Activated CD8-positive, alpha-beta memory T cell treated with anti-CD3 and anti-CD28 coated beads for 48 hours (primary cell): ENCODE data around the gene PALD1.
"Not testable (repeated sequence)": the region's sequence is repeated elsewhere in the genome, so short reads cannot be mapped to it uniquely, and the experiment has no call there.

ENCODE experiments used
- DNase-seq, 3 experiments: peaks; one replicate each; pipeline ENCODE4 v3.0.0-alpha.2; 2020; ENCODE audit warnings: low read depth in 2 of 3, low spot score in 2 of 3

Gene PALD1

DNA sequence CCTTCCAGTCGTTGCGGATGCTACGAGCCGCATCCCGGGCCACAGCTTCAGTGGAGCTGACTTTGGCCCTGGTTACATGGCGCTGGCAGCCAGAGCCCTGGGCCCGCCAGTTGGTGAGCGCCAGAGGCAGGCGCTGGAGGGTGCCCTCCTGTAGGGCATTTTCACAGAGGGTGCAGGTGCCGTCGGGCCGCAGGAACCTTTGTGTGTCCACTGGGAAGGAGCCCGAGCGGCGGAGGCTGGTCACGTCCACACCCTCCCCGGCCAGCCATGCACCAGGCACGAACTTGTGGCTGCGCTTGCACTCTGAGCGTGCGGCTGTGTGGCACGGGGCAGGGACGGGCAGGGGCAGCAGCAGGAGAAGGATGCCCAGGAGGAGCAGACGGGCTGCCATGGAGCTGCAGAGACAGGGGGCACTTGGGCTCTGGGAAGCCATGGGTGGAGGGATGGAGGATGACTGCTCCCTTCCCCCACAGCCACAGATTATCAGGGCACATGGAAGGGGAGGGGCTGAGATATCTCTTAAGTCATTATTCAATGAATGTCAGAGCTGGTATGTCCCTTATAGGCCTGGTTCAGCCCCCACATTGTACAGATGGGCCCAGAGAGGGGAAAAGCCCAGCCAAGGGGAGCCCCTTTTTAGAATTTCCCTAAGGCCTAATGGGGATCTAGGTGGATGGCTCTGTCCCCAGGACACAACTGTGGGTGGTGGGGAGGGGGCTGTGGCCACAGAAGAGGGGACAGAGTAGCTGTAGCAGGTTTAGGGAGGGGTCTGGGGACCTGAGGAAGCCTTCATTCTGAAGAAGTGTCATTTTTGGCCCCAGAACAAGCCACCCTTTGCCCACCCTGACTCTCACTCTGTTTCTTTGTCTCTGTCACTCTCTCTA, 122.2 kb downstream of the PALD1 start:
- DNase-seq = no peak

DNA sequence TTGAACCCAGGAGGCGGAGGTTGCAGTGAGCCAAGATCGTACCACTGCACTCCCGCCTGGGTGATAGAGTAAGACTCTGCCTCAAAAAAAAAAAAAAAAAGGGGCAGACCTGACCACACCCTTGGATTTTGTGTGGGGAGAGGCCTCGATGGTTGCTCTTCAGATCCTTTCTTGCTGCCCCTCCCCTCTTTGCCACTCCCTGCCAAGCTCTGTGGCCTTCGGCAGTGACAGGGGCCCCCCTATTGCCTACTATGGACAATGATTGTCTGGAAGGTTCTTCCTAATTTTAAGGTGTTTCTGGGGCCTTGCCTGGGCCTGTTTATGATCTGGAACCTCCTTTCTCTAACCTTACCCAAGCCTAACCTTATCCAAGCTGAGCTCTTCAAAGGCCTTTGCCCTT, 123.2 kb downstream of the PALD1 start:
- DNase-seq = no peak

DNA sequence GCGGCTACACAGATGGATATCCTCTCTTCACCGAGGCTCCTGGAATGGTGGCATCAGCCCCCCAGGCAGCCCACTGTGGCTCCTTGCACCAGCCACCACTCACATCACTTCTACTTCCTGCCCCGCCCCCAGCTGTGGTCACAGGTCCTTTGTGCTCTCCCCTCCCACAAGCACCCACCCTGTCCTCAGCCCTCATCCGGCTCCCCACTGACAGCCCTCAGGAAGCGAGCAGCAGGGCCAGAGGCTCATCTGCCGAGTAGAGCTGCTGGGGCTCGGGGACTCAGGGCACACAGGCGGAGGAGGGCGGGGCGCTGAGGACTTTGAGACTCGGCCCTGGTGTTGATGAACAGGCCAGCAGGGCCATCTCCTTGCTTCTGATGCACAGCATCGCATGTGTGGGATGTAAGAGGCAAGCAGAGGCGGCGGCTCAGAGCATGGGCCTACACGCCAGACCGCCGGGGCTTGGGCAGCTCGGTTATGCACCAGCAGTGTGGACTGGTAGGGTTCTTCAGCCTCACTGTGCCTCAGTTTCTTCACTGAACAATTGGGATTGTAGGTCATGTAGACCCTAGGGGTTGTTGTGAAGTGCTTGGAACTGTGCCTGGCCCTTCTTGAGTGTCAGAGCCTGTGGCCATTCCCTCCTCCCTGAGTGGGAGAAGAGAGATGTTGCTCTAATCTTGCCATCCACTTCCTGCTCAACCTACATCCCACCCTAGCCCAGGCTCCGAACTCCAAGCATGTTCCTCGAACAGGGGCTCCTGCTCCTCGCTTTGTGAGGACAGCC, 124.3 kb downstream of the PALD1 start, which contains the start of gene PRF1:
Gene PRF1, minus strand, starts transcription at position 77 of the 784 bp plus-strand sequence. CDS start 1,839 bp downstream, outside the sequence.
- DNase-seq = peak; percentile 59 to 73 (median 66)

DNA sequence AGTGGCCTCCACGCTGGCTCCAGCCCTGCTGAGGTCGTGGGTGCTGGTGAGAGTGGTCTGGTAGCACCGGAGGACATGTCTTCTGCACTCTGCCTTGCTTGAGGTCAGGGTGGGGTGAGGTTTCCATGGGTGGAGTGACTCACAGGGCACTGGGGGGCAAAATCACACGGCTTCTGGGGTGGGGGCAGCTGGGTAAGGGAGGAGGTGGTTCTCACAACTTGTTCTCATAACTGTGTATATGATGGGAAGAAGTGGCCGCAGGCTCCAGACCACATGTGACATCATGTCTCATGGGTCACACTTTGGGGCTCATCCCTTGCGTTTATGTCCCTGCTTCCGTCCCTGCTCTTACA, 124.9 kb downstream of the PALD1 start:
- DNase-seq = peak in 1 of 3 experiments; percentile 61

DNA sequence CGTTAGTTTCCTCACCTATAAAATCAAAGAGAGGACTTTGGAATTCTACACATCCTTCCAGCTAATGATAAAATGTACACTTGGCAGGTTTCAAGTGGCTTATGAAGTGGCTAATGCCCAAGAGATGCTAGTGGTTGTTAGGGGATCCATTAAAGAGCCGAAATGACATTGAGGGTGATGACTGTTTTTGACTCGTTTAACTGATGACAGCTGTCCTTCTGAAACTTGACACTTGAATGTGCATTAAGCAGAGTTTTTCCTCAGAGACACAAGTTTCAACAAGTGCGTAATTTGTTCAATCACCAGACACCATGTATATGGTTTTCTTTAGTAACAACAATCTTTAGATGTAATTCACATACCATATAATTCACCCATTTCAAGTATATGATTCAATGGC, 125.5 kb downstream of the PALD1 start:
- no peak for DNase-seq

DNA sequence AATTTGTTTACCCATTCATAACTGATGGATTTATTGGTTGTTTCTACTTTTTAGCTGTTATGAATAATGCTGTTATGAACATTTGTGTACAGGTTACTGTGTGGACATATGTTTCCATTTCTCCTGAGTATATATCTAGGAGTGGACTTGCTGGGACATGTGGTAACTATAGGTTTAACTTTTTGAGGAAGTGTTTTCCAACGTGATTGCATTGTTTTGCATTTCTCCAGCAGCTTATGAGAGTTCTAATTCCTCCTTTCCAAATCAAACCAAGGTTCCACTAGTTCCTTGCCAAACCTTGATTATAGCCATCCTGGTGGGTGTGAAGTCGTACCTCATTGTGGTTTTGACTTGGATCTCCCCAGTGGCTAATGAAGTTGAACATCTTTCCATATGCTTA, 126.6 kb downstream of the PALD1 start:
- DNase-seq = no peak

DNA sequence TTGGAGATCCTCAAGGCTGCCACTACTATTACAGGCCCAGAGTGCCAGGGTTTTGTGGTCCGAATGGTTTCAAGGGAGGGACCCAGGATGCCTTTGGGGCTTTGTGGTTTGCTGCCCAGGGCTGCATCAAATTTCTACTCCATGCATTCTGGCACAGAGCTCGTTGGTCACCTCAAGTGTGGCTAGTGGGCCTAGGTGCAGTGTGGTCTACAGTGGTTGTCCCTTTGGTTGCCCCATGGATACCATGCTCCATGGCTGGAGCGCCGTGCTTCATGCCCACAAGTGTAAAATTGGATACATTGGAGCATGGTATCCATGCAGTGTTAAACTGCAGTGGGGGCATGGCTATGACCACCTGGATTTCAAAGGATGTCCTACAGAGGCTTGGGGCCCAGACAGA, 129.4 kb downstream of the PALD1 start:
- no peak for DNase-seq

DNA sequence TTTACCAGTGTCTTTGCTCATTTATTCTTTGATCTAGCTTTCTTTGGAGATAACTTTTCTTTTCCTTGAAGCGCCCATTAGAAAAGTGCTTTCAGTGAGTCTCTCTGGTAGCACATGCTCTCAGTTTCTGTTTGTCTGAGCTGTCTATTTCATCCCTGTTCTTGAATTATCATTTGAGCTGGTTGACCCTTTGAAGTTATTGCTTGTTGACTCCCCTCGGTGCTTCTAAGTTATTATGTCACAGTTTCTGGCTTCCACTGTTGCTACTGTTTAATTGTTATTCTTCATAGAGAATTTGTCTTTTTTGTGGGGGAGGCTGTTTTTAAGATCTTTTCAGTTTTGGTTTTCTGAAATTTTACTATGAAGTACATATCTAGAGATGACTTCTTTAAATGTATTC, 135.4 kb downstream of the PALD1 start:
- no peak for DNase-seq

DNA sequence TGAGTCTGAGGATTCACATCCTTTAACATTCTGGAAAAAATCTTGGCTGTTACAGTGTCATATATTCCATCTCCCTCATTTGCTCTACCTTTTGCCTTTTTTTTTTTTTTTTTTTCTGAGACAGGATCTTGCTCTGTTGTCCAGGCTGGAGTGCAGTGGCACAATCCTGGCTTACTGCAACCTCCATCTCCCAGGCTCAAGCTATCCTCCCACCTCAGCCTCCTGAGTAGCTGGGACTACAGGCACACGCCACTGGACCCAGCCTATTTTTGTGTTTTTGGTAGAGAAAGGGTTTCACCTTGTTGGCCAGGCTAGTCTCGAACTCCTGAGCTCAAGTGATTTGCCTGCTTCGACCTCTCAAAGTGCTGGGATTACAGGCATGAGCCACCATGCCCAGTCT, 135.8 kb downstream of the PALD1 start:
- not testable (repeated sequence) for DNase-seq

DNA sequence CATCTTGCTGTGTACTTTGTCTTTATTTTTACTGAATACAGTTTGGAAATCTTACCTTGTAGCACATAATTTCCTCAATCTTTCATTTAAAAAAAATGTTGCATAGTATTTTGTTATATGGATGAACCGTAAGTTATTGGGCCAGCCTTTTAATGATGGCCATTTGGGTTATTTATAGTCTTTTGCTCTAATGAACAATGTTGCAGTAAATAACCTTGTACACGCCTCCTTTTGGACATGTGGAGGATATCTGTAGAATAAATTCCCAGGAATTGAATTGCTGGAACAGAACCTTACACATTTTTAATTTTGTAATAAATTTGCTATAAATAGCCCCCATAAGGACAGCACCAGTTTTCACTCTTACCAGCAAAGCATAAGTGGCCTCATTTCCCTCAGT, 136.6 kb downstream of the PALD1 start:
- no peak for DNase-seq

DNA sequence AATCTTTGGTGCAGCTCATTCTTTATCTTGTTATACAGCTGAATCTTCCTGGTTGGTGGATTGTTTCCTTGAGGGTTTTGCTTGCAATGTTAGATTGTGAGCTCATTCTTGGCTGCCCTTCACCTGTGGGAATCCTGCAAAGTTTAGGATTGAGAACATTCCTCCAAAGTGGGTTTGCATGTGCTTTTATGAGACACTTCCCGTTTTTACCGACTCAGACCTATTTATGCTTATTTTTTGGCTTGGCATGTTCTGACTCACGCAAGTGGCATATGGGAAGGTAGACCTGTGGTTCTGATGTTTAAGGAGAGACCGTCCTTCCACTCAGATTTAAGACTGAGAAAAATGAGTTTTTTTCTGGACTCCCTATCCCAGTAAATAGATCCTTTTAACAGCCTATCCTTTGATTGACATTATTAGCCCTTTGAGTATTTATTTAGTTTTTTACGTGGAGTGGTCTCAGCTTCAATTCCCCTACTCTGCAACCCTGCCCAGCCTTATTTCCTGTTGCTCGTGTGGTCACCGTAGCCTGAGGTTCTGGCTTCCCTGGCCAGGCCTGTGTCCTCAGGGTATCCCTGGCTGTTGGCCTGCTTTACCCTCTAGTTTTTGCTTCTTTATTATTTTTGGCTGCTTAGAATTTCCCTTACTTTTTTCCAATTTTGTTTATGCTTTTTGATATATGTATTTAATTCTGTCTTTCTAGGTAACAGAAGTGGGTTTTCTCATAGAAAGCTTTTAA, 137.4 kb downstream of the PALD1 start:
- DNase-seq = no peak

DNA sequence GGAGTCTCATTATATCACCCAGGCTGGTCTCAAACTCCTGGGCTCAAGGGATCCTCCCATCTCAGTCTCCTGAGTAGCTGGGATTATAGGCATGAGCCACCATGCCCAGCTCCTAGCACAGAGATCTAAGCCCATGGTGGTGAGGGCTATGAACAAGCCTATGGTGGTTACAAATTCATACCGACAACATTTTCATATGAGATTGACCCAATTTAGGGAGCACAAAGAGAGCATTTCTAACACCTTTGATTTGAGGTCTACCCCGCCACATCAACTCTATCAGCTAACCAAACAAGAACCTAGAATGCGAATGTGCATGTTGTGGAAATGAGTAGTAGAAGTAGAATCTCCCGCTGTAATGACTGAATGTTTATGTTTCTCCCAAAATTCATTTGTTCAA, 138.2 kb downstream of the PALD1 start:
- no peak for DNase-seq
